ENCODE data around the gene LMBRD1.
"Not testable (repeated sequence)": the region's sequence is repeated elsewhere in the genome, so short reads cannot be mapped to it uniquely, and the experiment has no call there.

LMBRD1 gene

DNA sequence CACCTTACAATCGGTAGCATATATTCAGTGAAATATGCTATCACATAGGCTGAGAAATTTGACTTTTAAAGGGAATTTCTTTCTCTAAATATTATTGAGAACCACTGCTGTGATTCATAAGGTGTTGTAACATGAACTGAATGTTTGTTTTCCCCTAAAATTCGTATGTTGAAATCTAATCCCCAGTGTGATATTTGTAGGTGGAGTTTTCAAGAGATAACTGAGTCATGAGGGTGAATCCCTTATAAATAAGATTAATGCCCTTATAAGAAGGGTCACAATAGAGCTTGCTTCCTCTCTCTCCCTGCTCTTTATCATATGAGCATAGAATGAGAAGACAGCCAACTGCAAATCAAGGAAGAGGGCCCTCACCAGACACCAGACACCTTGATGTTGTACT lies 64.8 kb downstream of the LMBRD1 start:
- DNase-seq, result no peak

DNA sequence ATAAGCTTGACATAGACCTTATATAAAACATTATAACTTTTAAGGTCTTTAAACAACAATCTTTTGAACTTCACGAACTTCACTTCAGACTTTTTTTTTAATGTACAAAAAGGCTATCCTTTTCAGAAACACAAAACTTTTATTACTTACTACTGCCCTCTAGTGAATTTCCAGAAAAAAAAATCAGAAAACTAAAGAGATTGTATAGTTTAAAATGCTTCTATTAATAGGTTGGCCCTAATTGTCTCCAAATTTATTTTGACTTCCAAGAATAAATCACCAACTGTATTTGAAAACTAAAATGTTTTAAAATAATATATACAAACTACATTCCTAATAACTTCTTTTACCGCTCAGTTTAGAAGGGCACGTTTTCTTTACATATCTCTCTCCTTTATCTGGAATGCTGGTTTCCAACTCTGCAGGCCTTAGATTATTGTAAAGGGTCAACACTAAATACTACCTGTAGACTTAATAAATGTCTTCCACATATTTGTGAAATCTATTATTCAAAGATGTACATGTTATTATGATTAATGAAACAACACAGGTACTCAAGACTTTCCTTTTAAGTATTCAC lies 66.8 kb downstream of the LMBRD1 start:
- peak; percentile 42 for DNase-seq

DNA sequence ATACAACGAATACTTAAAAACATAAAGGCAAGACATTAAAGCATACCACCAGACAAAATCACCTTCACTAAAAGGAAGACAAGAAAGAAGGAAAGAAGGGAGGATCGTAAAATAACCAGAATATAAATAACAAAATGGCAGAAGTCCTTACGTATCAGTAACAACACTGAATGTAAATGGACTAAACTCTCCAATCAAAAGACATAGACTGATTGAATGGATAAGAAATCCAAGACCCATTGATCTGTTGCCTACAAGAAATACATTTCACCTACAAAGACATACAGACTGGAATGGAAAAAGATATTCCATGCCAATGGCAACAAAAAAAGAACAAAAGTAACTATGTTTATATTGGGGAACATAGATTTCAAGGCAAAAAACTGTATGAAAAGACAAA lies 74.1 kb downstream of the LMBRD1 start:
- DNase-seq, result no peak

- peak; percentile 5 for DNase-seq
These were observed 77.1 kb downstream of the LMBRD1 start for GRCh38 chr6:69719602-69720193.

DNA sequence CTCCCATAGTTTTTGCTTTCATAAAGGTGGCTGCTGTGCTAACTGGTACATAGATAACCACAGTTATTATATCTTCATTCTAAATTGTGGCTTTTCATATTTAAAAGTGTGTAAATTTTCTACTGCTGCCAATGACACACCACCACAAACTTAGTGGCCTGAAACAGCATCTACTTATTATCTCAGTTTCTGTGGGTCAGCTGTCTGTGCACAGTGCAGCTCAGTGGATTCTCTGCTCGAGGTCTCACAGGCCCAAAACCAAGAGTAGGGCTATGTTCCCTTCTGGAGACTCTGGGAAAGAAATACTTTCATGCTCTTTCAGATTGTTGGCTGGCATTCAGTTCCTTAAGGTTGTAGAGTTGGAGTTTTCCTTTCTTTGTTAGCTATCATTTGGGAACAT lies 90.1 kb downstream of the LMBRD1 start:
- no peak for DNase-seq

- DNase-seq, result no peak
These were observed 90.9 kb downstream of the LMBRD1 start for GRCh38 chr6:69705954-69706353.

GRCh38 chr6:69704916-69705315 lies 91.9 kb downstream of the LMBRD1 start:
- no peak for DNase-seq

DNA sequence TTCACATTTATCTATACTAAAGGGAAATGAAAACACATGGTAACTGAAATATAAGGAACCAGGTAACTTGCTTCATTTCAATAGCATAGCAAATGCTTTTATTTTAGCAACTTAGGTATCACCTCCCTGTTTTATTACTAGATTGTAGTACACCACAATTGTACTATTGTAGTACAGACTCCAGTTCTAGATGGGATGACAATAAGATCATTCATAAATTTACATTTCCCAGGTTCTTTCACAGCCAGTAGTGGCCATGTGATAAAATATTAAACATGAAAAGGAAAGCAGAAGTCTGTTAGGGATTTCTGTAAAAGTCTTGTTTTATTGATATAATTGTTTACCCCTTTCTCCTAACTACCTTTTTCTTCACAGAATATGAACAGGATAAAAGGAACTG lies 97.2 kb downstream of the LMBRD1 start:
- DNase-seq, result no peak

DNA sequence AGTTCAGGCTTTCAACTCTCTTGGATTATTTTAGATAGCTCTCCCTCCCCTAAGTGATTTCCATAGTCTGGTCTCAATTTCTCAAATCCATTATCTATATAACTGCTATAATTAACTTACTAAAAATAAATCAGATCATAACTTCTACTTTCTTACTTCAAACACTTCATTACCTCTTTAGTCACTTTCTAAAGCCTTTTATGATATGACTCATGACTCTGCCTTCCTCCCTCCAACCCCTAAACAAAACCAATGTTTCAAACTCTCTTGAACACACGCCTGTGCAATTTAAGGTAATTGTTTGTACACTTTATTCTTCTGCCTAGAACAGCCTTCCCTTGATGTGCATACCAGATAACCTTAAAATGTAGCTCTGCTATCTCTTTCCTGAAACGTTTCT lies 100.5 kb downstream of the LMBRD1 start:
- no peak for DNase-seq

DNA sequence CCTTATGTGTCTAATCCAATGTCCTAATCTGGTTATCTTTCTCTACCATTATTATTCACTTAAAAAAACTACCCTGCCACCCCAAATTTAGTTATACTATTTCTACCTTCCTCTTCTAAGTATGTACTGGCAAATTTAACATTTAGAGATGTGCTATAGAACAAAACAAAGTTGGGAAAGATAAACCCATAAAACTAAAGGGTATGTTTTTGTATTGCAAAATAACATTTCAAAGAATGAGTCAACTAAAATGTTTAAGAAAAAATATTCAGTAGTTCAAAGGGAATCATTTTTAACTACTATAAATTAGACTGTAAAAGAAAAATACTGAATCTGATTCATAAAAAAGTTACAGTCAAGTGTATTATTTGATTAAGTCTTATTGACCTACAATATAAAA lies 103.0 kb downstream of the LMBRD1 start:
- DNase-seq, result no peak

GRCh38 chr6:69690986-69691385 lies 105.8 kb downstream of the LMBRD1 start:
- DNase-seq, result no peak

GRCh38 chr6:69680302-69680701 lies 116.5 kb downstream of the LMBRD1 start:
- DNase-seq, result no peak

DNA sequence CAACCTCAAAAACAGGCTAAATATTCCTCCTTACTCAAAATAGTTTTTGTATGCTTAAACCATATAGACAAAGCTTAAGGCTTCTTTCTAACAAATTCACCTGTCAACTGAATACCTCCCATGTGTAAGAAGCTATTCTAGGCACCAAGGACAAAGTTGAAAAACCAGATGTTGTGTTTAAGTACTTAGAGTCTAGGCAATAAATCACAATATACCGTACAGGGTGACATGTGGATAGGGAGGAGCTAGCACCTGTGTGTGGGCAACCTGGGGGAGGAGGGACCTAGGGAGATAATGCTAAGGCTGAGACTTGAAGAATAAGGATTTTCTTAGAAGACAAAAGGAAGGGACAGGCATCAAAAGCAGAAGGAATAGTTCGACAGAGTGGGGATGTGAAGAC lies 123.5 kb downstream of the LMBRD1 start:
- no peak for DNase-seq

DNA sequence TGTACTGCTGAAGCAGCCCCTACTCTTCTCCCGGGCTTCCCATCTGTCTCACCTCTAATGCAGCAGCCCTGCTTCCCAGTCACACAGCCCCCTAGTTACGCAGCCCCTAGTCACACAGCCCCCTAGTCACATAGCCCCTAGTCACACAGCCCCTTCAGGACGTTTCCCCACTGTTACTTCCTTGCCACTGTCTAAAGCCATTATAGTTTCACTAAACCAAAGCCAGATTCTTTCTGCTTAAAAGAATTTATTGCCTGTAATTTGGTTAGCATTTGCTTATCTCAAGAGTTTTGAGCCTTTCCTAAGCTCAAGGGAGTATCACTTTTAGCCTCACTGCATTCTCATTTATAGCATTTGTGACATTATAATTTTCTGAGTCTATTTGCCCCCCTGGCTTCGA lies 127.9 kb downstream of the LMBRD1 start:
- DNase-seq, result no peak

- DNase-seq, result not testable (repeated sequence)
These were observed 130.0 kb downstream of the LMBRD1 start for GRCh38 chr6:69666779-69667178.

DNA sequence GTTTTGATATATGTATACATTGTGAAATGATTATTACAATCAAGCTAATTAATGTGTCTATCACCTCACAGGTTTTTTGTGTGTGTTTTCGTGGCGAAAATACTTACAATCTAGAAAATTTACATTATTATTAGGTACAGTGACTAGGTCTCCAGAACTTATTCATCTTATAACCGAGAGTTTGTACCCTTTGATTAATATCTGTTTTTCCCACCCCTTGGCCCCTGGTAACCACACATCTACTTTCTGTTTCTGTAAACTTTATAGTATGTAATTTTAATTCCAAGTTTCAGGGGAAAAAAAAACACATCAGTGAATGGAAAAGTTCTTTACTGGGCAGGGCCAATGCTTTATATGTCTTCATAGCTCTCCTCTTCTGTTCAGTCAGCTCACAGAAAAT lies 131.4 kb downstream of the LMBRD1 start:
- DNase-seq, result no peak

- no peak for DNase-seq
These were observed 132.3 kb downstream of the LMBRD1 start for GRCh38 chr6:69664551-69664950.

DNA sequence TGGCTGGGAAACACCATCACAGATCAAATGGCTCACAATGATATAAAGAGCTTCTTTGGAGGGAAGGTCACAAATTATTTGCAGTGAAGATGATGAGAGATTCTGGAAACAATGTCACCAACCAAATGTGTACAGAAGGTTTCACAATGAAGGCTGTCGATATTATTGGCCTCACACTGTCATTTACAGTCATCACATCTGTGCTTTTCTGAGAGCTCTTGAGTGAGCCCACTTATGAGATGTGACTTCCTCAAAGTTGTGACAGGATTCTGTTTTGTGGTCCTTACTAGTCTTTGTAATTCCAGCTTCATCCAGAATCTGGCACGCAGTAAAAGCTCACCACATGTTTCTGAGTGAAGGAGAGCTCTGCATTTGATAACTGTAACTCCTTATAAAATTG lies 133.6 kb downstream of the LMBRD1 start:
- DNase-seq, result no peak

DNA sequence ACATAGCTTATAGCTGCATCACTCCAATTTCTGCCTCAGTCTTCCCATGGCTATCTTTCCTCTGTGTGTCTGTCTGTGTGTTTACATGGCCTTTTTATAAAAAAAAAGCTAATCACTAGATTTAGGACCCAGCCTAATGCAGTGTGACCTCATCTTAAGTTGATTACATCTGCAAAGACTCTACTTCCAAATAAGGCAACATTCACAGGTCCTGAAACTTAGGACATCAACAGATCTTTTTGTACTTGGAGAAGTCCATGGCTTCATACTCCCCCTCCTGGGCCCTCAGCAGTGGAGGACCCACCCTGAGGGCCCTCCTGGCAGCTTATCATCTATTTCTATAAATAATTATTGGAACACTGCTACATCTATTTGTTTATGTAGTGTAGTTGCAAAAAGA lies 146.1 kb downstream of the LMBRD1 start:
- no peak for DNase-seq

GRCh38 chr6:69647726-69648125 lies 149.1 kb downstream of the LMBRD1 start:
- DNase-seq, result no peak

DNA sequence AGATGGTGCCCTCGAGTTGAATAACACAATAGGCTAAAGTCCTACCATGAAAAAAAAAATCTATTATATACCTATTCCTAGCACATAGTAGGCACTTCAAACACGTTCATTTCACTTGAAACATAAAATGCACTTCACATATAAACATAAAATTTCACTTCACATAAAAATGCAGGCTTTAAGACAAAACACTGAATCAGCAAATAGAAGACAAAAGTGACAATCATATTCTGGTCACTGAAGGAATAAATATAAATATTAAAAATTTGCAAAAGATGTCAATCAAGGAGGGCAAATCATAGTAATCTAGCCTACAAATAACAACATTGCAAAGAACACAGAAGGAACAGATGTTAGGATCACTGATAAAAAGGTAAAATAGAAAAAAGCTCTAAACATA lies 153.1 kb downstream of the LMBRD1 start:
- no peak for DNase-seq

- DNase-seq, result no peak
These were observed 163.9 kb downstream of the LMBRD1 start for GRCh38 chr6:69632932-69633331.

DNA sequence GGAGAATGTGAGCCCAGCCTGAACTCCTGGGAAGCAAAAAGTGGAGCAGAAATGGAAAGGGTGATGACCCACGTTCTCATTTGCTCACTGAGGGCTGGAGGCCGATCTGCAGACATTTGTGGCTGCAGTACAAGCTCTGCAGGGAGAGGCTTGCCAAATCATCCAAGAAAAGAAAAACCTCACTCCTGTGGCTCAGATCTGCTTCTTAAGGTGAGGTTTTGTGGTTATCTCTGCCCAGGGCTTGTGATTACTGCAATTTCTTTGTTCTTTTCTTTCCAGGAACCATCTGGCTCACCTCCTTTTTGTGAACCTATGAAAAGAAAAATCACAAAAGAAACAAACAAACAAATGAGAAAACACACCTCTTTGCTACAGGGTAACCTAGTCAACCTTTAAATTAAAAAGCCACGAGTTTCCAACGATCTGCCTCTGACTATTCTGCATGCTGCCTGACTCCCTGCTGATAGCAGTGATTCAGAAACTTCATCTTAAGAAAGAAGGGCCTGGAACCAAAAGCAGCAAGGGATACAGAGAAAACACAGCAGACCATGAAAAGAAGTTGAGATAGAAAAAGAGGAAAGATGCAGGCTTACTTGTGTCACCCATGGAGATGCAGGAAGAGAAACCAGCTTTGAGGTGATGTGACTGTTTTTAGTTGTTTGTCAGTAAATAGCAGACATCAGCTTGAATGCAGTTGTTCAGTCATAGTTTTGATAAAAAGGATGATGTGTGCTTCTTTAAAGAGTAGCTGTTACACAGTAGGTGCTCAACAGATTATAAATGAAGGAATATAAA lies 165.1 kb downstream of the LMBRD1 start:
- no peak for DNase-seq

DNA sequence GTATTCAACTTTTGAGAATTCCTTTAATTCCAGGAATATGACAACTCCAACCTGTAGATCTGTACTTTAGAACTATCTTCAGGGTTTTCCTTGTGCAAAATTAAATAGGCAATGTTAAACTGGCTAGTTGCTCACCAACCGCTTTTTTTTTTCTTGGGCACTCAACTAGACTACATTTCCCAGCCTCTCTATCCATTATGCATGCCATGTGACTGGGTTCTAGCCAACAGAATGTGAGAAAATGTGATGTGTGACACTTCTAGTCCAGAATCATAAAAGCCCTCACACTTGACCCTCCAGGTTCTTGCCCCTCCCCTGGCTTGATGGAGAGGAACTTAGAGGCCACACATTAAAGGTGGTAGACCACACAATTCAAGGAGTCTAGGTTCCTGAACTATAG lies 166.0 kb downstream of the LMBRD1 start:
- no peak for DNase-seq

- DNase-seq, result no peak
These were observed 169.2 kb downstream of the LMBRD1 start for GRCh38 chr6:69627625-69628024.

Data from NCI-H748 treated with DMSO at 0.1 percent for 48 hours (cell line).